ENCODE results near the gene PTCH1. TPM values are rescaled to one million over a fixed set of nuclear protein-coding genes. Genes with fewer than 3 reads are reported as not detected.

Gene PTCH1
- total RNA-seq, 2 donors from 2014 or later, result 27.5 to 108 TPM

DNA sequence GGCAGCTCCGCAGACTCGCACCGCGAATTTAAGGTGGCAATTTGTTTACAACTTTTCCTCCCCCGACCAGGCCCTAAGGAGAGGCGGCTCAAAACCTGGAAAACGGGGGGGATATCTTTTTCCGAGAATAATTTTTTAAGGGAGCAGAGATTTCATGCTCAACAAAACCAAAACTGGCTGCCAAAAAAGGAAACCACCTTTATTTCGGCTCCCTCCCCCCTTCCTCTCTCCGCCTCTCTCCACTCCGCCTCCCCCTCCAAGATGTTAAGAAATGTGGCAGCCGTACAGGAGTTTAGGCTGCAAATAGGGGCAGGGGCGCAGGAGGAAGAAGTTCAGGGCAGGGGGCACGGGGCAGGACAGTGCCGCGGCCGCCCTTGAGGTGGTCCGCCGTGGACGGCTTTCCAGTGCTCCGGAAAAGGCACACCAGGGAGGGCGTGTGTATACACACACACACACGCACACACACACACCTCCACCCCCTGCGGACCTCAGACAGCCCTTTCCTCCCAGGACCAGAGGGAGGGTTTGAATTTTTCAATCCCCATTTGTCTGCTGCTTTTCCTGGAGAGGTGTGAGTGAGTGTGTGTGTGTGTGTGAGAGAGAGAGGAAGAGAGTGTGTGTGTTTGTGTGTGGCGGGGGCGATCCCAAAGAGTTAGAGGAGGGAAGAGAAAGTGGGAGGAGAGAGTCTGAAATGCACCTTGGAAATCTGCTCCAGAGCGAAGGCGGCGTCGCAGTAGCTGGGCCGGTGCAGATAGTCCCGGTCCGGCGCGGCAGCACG, 9.1 kb downstream of the PTCH1 start:
- under 1% methylated on average over 36 of the region's 36 CpGs for whole genome bisulfite sequencing

DNA sequence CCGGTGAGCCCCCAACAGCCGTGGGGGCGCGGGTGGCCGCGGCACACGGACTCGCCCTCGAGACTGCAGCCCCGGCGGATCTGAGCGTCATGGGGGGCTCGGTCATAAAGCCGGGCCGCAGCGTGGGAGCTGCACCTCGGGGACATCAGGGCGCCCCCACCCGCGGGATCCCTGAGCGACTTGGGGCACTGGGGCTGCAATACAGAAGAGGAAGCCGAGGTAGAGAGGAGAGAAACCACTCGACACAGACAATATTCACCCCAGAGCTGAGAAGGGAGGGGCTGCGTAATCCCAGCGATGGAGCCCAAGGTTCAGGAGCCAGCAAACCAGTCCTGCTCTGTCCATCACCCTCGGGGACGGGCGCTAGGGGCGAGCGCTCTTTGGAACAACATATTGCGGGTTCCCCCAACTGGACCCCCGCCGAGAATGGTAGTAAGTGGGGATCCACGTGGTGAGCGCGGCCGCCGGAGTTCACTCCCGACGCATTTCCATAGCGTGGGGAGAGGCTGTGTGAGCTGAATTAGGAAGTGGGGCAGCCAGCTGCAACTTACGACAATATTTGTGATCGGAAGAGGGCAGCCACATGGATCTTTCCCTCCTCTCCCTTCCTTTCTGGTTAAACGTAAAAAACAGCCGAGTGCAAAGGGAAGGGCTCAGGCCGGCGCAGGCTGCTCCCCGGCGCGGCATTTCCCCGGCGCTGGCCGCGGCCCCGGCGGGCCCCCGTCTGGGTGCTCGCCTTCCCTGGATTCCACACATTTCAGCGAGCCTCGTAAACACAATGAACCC, 9.9 kb downstream of the PTCH1 start:
- Histone ChIP-seq H3K9me3 (no peaks in the 10 kb centered on the region), H3K36me3 (no peaks in the 10 kb centered on the region), H3K27ac (peak overlapping the region; percentile 94), H3K4me1 (replicated peaks) (peaks cover 5% of the 10 kb centered on the region), H3K4me3 (peak overlapping the region; percentile 77 to 85), H3K27me3 (replicated peaks; ENCODE audit: insufficient read depth) (no peaks in the 10 kb centered on the region)
- intact Hi-C loops (cut with DNase I), result loop anchor here (5.0 kb wide), 2 partner anchors 45 to 370 kb away; partner anchors contain the start of gene ERCC6L2
- peak; percentile 69 for DNase-seq (ENCODE audit: low spot score)
- under 1% methylated on average over 56 of the region's 60 CpGs for WGBS
- TF ChIP-seq, protein P1, sequence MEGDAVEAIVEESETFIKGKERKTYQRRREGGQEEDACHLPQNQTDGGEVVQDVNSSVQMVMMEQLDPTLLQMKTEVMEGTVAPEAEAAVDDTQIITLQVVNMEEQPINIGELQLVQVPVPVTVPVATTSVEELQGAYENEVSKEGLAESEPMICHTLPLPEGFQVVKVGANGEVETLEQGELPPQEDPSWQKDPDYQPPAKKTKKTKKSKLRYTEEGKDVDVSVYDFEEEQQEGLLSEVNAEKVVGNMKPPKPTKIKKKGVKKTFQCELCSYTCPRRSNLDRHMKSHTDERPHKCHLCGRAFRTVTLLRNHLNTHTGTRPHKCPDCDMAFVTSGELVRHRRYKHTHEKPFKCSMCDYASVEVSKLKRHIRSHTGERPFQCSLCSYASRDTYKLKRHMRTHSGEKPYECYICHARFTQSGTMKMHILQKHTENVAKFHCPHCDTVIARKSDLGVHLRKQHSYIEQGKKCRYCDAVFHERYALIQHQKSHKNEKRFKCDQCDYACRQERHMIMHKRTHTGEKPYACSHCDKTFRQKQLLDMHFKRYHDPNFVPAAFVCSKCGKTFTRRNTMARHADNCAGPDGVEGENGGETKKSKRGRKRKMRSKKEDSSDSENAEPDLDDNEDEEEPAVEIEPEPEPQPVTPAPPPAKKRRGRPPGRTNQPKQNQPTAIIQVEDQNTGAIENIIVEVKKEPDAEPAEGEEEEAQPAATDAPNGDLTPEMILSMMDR (IDR thresholded peaks at IDR 0.05), result peak in 1 of 4 experiments; percentile 2
- TF ChIP-seq POLR2AphosphoS5 (IDR thresholded peaks at IDR 0.05) (peak; percentile 3), POLR2A (IDR thresholded peaks at IDR 0.05) (peak; percentile 72)

More for the DNA sequence above, 9.1 kb downstream of the PTCH1 start:
- peaks cover 5% of the 10 kb centered on the region for H3K4me1 ChIP-seq (replicated peaks)
- TF ChIP-seq POLR2A (IDR thresholded peaks at IDR 0.05) (no peak), POLR2AphosphoS5 (IDR thresholded peaks at IDR 0.05) (peak; percentile 56)
- TF ChIP-seq, protein P1 (IDR thresholded peaks at IDR 0.05), result no peak
- H3K9me3 ChIP-seq, result no peaks in the 10 kb centered on the region
- peak; percentile 66 for DNase-seq (ENCODE audit: low spot score)
- H3K27me3 ChIP-seq (replicated peaks; ENCODE audit: insufficient read depth), result no peaks in the 10 kb centered on the region
- peak overlapping the region; percentile 77 to 85 for H3K4me3 ChIP-seq
- peak overlapping the region; percentile 94 for H3K27ac ChIP-seq
- intact Hi-C loops (cut with DNase I), result loop anchor here (5.0 kb wide), 2 partner anchors 45 to 370 kb away; partner anchors contain the start of gene ERCC6L2
- no peaks in the 10 kb centered on the region for H3K36me3 ChIP-seq

DNA sequence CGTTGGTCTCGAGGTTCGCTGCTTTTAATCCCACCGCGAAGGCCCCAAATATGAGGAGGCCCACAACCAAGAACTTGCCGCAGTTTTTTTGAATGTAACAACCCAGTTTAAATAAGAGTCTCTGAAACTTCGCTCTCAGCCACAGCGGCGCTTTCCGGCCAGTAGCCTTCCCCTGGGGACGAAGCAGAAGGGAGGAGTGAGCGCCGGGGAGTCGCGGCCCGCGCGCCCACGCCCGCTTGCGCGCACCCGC, 10.4 kb downstream of the PTCH1 start:
- no peaks in the 10 kb centered on the region for H3K36me3 ChIP-seq
- peak overlapping the region; percentile 77 to 85 for H3K4me3 ChIP-seq
- peaks cover 5% of the 10 kb centered on the region for H3K4me1 ChIP-seq (replicated peaks)
- no peak for TF ChIP-seq POLR2AphosphoS5 (IDR thresholded peaks at IDR 0.05)
- TF ChIP-seq, protein P1 (IDR thresholded peaks at IDR 0.05), result no peak
- TF ChIP-seq POLR2A (IDR thresholded peaks at IDR 0.05), result no peak
- under 1% methylated on average over 23 of the region's 23 CpGs for WGBS
- no peaks in the 10 kb centered on the region for H3K27me3 ChIP-seq (replicated peaks; ENCODE audit: insufficient read depth)
- DNase-seq (ENCODE audit: low spot score), result no peak
- intact Hi-C loops (cut with DNase I), result loop anchor here (5.0 kb wide), 2 partner anchors 44 to 371 kb away; partner anchors contain the start of gene ERCC6L2
- H3K9me3 ChIP-seq, result no peaks in the 10 kb centered on the region
- peak overlapping the region; percentile 94 for H3K27ac ChIP-seq

- Histone ChIP-seq H3K4me3 (peak overlapping the region; percentile 77 to 85), H3K4me1 (replicated peaks) (peaks cover 5% of the 10 kb centered on the region), H3K36me3 (no peaks in the 10 kb centered on the region), H3K9me3 (no peaks in the 10 kb centered on the region), H3K27ac (peak overlapping the region; percentile 94), H3K27me3 (replicated peaks; ENCODE audit: insufficient read depth) (no peaks in the 10 kb centered on the region)
- WGBS, result under 1% methylated on average over 66 of the region's 81 CpGs
- intact Hi-C loops (cut with DNase I), result loop anchor here (5.0 kb wide), 2 partner anchors 44 to 371 kb away; partner anchors contain the start of gene ERCC6L2
- TF ChIP-seq POLR2A (IDR thresholded peaks at IDR 0.05), result peak; percentile 20
- TF ChIP-seq POLR2AphosphoS5 (IDR thresholded peaks at IDR 0.05), result peak; percentile 8
- TF ChIP-seq, protein P1 (IDR thresholded peaks at IDR 0.05), result no peak
- DNase-seq (ENCODE audit: low spot score), result peak; percentile 56
These were observed 10.9 kb downstream of the PTCH1 start for GRCh38 chr9:95505717-95506427.

Measured in prostate gland (tissue), 2 donors.